Activated naive CD4-positive, alpha-beta T cell treated with anti-CD3 and anti-CD28 coated beads, Interleukin-2, amount 10 ng/mL, durations not matched to agents 7 days and 5 days (primary cell): ENCODE results near the gene CTPS1.

ENCODE experiments used
- CTCF ChIA-PET: fragments of 350-600 bp; sonication (Branson Sonifier 250); formaldehyde crosslinking; loops from one replicate; lab custom pipeline; 2021; ENCODE audit warnings: antibody characterized with exemption; lab: Charles Lee
- DNase-seq: peaks from one replicate; pipeline ENCODE4 v3.0.0-alpha.2; 2020
- H3K27ac Mint-ChIP-seq: one replicate; pipeline ENCODE4 v1.8.0; 2021; ENCODE audit warnings: mild to moderate bottlenecking, moderate library complexity, mixed read lengths
- H3K27me3 Mint-ChIP-seq: one replicate; pipeline ENCODE4 v1.8.0; 2021; ENCODE audit warnings: mild to moderate bottlenecking, mixed read lengths
- H3K36me3 Mint-ChIP-seq: one replicate; pipeline ENCODE4 v1.8.0; 2021; ENCODE audit warnings: mixed read lengths
- H3K4me1 Mint-ChIP-seq: one replicate; pipeline ENCODE4 v1.8.0; 2021; ENCODE audit warnings: mixed read lengths
- H3K4me3 Mint-ChIP-seq: one replicate; pipeline ENCODE4 v1.8.0; 2021; ENCODE audit warnings: mild to moderate bottlenecking, moderate library complexity, mixed read lengths
- H3K9me3 Mint-ChIP-seq: one replicate; pipeline ENCODE4 v1.8.0; 2021; ENCODE audit warnings: mixed read lengths

Gene CTPS1

DNA sequence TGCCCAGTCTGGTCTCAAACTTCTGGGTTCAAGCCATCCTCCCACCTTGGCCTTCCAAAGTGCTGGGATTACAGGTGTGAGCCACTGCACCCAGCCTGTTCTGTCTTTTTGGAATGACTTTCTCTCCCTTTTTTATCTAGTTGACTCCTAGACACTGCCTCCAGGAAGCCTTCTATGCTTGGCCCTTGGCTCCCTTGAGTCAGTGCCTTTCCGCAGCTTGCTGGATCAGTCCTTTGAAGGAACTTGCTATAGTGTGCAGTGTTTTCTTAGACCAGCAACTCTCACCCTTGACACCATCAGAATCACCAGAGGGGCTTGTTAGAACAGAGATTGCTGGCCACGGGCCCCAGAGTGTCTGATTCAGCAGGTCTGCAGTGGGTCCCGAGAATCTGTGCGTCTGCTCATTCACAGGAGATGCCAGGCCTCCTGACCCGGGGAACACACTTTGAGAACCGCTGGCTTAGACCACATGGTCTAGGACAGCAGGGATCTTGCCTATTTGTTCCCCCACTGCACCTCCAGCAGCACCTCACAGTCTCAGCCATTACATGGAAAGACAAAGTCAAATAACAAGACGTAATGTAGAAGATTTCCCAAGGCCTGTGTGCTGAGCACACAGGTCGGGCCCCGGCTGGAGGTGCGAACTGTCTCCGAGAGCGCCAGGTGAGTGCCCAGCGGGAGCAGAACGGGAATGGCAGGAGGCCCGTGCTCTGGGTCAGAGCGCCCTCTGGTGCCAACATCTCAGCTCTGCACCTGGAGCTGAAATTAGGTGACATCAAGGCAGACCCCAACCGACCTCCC lies 27.4 kb upstream of the CTPS1 start:
- Mint-ChIP-seq H3K36me3 (no peaks in the 10 kb centered on the region), H3K4me3 (no peak overlapping the region), H3K9me3 (no peaks in the 10 kb centered on the region), H3K27me3 (peaks cover 64% of the 10 kb centered on the region), H3K27ac (no peak overlapping the region), H3K4me1 (peaks cover 22% of the 10 kb centered on the region)
- CTCF ChIA-PET = interaction anchor here (0.6 to 8.8 kb wide), 39 partner anchors 10 to 421 kb away, joined by 3 to 159 read pairs (median 4); partner anchors contain the start of genes CITED4 and ZNF684
- DNase-seq = peak; percentile 77

GRCh38 chr1:40952744-40953315 lies 26.7 kb upstream of the CTPS1 start:
- peaks cover 64% of the 10 kb centered on the region for H3K27me3 Mint-ChIP-seq
- no peak for DNase-seq
- no peaks in the 10 kb centered on the region for H3K9me3 Mint-ChIP-seq
- no peaks in the 10 kb centered on the region for H3K36me3 Mint-ChIP-seq
- peaks cover 22% of the 10 kb centered on the region for H3K4me1 Mint-ChIP-seq
- no peak overlapping the region for H3K4me3 Mint-ChIP-seq
- H3K27ac Mint-ChIP-seq = no peak overlapping the region
- CTCF ChIA-PET = interaction anchor here (0.6 to 8.8 kb wide), 38 partner anchors 9 to 422 kb away, joined by 3 to 159 read pairs (median 4); partner anchors contain the start of genes CITED4 and ZNF684

DNA sequence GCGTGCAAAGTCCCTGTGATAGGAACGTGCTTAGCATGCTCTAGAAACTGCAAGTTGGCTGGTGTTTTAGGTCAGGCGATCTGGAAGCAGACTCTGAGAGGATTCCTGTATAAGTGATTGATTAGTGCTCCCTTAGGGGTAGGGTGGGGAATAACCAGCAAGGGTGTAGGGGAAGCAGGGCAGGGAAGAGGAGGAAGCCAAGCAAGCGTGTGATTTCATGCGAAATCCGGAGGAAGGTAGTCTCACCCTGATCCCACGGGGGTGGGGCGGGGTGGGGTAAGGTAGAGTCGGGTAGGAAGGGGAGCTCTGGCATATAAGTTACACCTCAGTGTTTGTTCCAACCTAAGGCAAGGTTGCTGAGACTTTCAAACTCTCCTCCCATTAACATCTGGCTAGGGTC lies 24.9 kb upstream of the CTPS1 start:
- Mint-ChIP-seq H3K36me3 (no peaks in the 10 kb centered on the region), H3K4me3 (no peak overlapping the region), H3K4me1 (peaks cover 13% of the 10 kb centered on the region), H3K27me3 (peaks cover 60% of the 10 kb centered on the region), H3K27ac (no peak overlapping the region), H3K9me3 (no peaks in the 10 kb centered on the region)
- CTCF ChIA-PET = interaction anchor here (0.7 to 8.8 kb wide), 3 partner anchors 8 to 97 kb away, joined by 3 to 159 read pairs (median 3); partner anchors contain the start of gene CITED4
- DNase-seq = no peak

- H3K27ac Mint-ChIP-seq = no peak overlapping the region
- H3K36me3 Mint-ChIP-seq = no peaks in the 10 kb centered on the region
- no peaks in the 10 kb centered on the region for H3K9me3 Mint-ChIP-seq
- no peak overlapping the region for H3K4me3 Mint-ChIP-seq
- peaks cover 56% of the 10 kb centered on the region for H3K27me3 Mint-ChIP-seq
- CTCF ChIA-PET = interaction anchor here (0.8 to 8.8 kb wide), 4 partner anchors 9 to 182 kb away, joined by 3 to 159 read pairs (median 6); partner anchors contain the start of gene CITED4
- peaks cover 13% of the 10 kb centered on the region for H3K4me1 Mint-ChIP-seq
- DNase-seq = no peak
Measured at GRCh38 chr1:40955266-40955665, 24.2 kb upstream of the CTPS1 start.

- H3K4me3 Mint-ChIP-seq = no peak overlapping the region
Measured at GRCh38 chr1:40956407-40956806, 23.1 kb upstream of the CTPS1 start.

GRCh38 chr1:40958210-40958609 lies 21.3 kb upstream of the CTPS1 start:
- Mint-ChIP-seq H3K27ac (no peak overlapping the region), H3K27me3 (peaks cover 33% of the 10 kb centered on the region), H3K36me3 (no peaks in the 10 kb centered on the region), H3K4me1 (peaks cover 4% of the 10 kb centered on the region), H3K4me3 (no peak overlapping the region), H3K9me3 (no peaks in the 10 kb centered on the region)
- no peak for DNase-seq
- CTCF ChIA-PET = no interaction called here

More at GRCh38 chr1:40956407-40956806, 23.1 kb upstream of the CTPS1 start:
- DNase-seq = no peak
- CTCF ChIA-PET = interaction anchor here (1.7 kb wide), 1 partner anchor 106 kb away, joined by 7 read pairs; no protein-coding TSS in a partner anchor
- Mint-ChIP-seq H3K27me3 (peaks cover 47% of the 10 kb centered on the region), H3K4me1 (peaks cover 13% of the 10 kb centered on the region), H3K36me3 (no peaks in the 10 kb centered on the region), H3K9me3 (no peaks in the 10 kb centered on the region), H3K27ac (no peak overlapping the region)

DNA sequence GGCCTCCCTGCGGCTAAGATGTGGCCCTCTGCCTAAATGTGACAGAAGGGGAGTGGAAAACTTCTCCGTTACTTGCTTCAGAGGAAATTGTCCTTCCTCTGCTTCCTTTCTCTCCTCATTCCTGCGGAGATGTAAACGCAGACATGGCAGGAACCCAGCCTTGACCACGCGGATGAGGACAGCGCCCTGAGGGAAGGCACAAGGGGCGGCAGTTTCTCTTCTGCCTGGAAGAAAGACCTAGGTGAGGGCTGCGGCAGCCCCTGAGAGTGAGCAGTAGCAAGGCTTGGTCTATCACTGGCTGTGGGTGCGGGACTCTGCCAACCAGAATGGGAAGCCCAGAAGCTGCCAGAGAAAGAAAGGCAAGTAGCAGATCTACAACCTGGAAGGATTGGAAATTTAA lies 14.0 kb upstream of the CTPS1 start:
- CTCF ChIA-PET = interaction anchor here (1.2 kb wide), 1 partner anchor 13 kb away, joined by 4 read pairs; no protein-coding TSS in a partner anchor
- Mint-ChIP-seq H3K4me3 (no peak overlapping the region), H3K36me3 (no peaks in the 10 kb centered on the region), H3K27ac (no peak overlapping the region), H3K27me3 (peaks cover 26% of the 10 kb centered on the region), H3K4me1 (no peaks in the 10 kb centered on the region), H3K9me3 (no peaks in the 10 kb centered on the region)
- DNase-seq = no peak

DNA sequence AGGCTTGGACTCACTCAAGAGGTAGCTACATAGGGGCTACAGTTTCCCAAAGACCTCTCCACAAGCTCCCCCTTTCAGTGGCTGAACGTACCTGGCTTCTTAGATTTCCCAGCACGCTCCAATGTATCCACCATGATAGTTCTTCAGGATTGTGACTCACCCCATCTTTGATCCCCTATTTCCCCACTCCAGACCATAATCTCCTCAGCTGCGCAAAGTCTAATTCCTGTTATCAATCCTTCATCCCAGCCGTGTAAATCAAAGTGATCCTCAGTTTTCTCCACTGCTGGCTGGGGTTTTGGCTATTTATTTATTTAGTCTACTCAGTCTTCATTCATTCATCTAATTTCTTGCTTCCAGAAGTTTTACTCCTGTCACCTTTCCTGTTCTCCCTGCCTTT lies 13.1 kb upstream of the CTPS1 start:
- Mint-ChIP-seq H3K4me3 (no peak overlapping the region), H3K27ac (no peak overlapping the region), H3K27me3 (peaks cover 28% of the 10 kb centered on the region), H3K4me1 (no peaks in the 10 kb centered on the region), H3K9me3 (no peaks in the 10 kb centered on the region), H3K36me3 (no peaks in the 10 kb centered on the region)
- DNase-seq = no peak
- CTCF ChIA-PET = interaction anchor here (1.2 to 1.3 kb wide), 2 partner anchors 13 to 192 kb away, joined by 3 to 4 read pairs; no protein-coding TSS in a partner anchor

DNA sequence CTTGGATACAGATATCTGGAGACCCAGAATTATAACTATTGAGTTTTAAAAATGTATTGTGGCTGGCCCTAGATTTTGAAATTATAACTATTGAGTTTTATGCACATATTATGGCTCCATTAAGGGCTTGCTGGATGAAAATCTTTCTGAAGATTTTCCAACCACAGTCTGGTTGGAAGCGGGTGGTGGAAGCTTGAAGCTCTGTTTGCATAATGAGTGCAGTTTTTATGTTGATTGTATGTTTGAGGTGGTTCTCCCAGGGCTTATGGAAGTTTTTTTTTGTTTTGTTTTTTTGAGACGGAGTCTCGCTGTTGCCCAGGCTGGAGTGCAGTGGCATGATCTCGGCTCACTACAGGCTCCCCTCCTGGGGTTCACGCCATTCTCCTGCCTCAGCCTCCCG lies 10.1 kb upstream of the CTPS1 start:
- no peak overlapping the region for H3K27ac Mint-ChIP-seq
- no peak overlapping the region for H3K4me3 Mint-ChIP-seq
- no peak for DNase-seq
- H3K9me3 Mint-ChIP-seq = no peaks in the 10 kb centered on the region
- H3K27me3 Mint-ChIP-seq = peaks cover 24% of the 10 kb centered on the region
- CTCF ChIA-PET = interaction anchor here (2.6 kb wide), 1 partner anchor 17 kb away, joined by 7 read pairs; no protein-coding TSS in a partner anchor
- H3K4me1 Mint-ChIP-seq = no peaks in the 10 kb centered on the region
- H3K36me3 Mint-ChIP-seq = no peaks in the 10 kb centered on the region

- peaks cover 19% of the 10 kb centered on the region for H3K27me3 Mint-ChIP-seq
- H3K9me3 Mint-ChIP-seq = no peaks in the 10 kb centered on the region
- DNase-seq = no peak
- no peaks in the 10 kb centered on the region for H3K36me3 Mint-ChIP-seq
- peaks cover under 1% of the 10 kb centered on the region for H3K4me1 Mint-ChIP-seq
- H3K4me3 Mint-ChIP-seq = no peak overlapping the region
- CTCF ChIA-PET = interaction anchor here (1.4 kb wide), 1 partner anchor 19 kb away, joined by 5 read pairs; no protein-coding TSS in a partner anchor
- H3K27ac Mint-ChIP-seq = no peak overlapping the region
Measured at GRCh38 chr1:40971966-40972365, 7.5 kb upstream of the CTPS1 start.

DNA sequence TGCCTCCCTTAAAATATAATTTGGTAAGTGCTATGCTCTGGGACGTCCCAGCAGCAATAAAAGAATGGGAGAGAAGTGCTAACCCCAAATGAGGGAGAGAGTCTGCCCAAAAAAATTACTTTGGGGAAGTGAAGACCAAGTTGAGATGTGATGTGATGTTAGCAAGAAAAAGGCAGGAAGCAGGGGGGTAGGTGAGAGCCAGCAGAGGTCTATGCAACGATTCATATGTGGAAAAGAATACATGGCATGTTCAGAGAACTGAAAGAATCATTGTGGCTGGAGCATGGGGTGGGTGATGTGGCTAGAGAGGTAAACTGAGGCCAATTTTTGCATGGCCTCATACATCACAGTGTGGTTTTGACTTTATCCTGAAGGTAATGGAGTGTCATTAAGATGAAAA lies 5.6 kb upstream of the CTPS1 start:
- H3K4me3 Mint-ChIP-seq = no peak overlapping the region
- H3K9me3 Mint-ChIP-seq = no peaks in the 10 kb centered on the region
- no peak overlapping the region for H3K27ac Mint-ChIP-seq
- peaks cover 5% of the 10 kb centered on the region for H3K4me1 Mint-ChIP-seq
- H3K36me3 Mint-ChIP-seq = no peaks in the 10 kb centered on the region
- peaks cover 16% of the 10 kb centered on the region for H3K27me3 Mint-ChIP-seq
- CTCF ChIA-PET = interaction anchor here (1.3 kb wide), 1 partner anchor 103 kb away, joined by 3 read pairs; no protein-coding TSS in a partner anchor
- DNase-seq = no peak

- Mint-ChIP-seq H3K27me3 (peaks cover 16% of the 10 kb centered on the region), H3K4me3 (no peak overlapping the region), H3K9me3 (no peaks in the 10 kb centered on the region), H3K36me3 (no peaks in the 10 kb centered on the region), H3K27ac (no peak overlapping the region), H3K4me1 (peaks cover 6% of the 10 kb centered on the region)
- no peak for DNase-seq
- CTCF ChIA-PET = interaction anchor here (1.0 kb wide), 2 partner anchors 22 to 29 kb away, joined by 3 read pairs; no protein-coding TSS in a partner anchor
Measured at GRCh38 chr1:40974945-40975344, 4.6 kb upstream of the CTPS1 start.

DNA sequence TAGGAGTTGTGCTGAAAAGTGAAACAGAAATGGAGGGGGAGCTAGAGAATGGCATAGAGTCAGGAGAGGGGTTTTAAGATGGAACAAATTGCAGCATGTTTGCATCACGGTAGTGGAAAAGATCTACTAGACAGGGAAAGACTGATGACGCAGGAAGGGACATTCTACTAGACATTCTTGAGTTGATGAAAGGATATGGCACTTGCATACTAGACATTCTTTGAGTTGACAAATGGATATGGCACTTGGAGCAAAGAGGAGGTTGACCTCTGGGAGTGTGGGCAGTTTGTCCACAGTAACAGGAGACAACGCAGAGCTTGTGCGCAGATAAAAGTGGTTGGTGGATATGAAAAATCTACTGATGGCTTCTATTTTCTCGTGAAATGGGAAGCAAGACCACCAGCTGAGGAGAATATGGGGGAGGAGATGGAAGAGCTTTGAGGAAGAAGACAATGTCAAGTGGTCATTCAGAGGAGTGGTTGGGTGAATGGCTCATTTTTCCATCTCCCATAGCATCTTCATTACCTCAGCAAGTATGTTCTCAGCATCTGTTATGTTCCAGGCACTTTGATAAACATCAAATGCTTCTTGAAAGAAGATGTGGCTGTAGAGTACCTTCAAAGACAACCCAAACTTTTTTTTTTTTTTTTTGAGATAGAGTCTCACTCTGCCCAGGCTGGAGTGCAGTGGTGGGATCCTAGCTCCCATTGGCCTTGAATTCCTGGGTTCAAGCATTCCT lies 2.4 kb upstream of the CTPS1 start:
- H3K27ac Mint-ChIP-seq = peak overlapping the region; percentile 3
- peaks cover 8% of the 10 kb centered on the region for H3K27me3 Mint-ChIP-seq
- CTCF ChIA-PET = interaction anchor here (0.7 kb wide), 1 partner anchor 208 kb away, joined by 3 read pairs; no protein-coding TSS in a partner anchor
- H3K4me3 Mint-ChIP-seq = no peak overlapping the region
- no peaks in the 10 kb centered on the region for H3K9me3 Mint-ChIP-seq
- no peak for DNase-seq
- H3K36me3 Mint-ChIP-seq = peaks cover 10% of the 10 kb centered on the region
- H3K4me1 Mint-ChIP-seq = peaks cover 23% of the 10 kb centered on the region
